Stimulated activated CD8-positive, alpha-beta memory T cell treated with anti-CD3 and anti-CD28 coated beads, Interleukin-4, amount 100 ng/mL, for 24 hours (primary cell): Measurements from ENCODE around the gene NUP50.
"Not testable (repeated sequence)": the region's sequence is repeated elsewhere in the genome, so short reads cannot be mapped to it uniquely, and the experiment has no call there.

Source experiments
- DNase-seq: peaks from one replicate; pipeline ENCODE4 v3.0.0-alpha.2; 2020; ENCODE audit warnings: low read depth

The NUP50 gene

GRCh38 chr22:45162531-45162930 lies 1.2 kb upstream of the NUP50 start:
- no peak for DNase-seq

GRCh38 chr22:45163099-45163450 lies 650 bp upstream of the NUP50 start:
- DNase-seq: no peak

GRCh38 chr22:45164270-45165088 lies 754 bp downstream of the NUP50 start:
- DNase-seq: peak; percentile 28

GRCh38 chr22:45166932-45167331 lies 3.2 kb downstream of the NUP50 start:
- no peak for DNase-seq

GRCh38 chr22:45169591-45170466 lies 6.1 kb downstream of the NUP50 start:
- no peak for DNase-seq

- DNase-seq: no peak
These were observed 8.1 kb downstream of the NUP50 start for GRCh38 chr22:45171830-45172229.

- no peak for DNase-seq
These were observed 9.3 kb downstream of the NUP50 start for GRCh38 chr22:45172881-45173585.

GRCh38 chr22:45179276-45180049 lies 15.7 kb downstream of the NUP50 start:
- no peak for DNase-seq

- DNase-seq: no peak
These were observed 16.5 kb downstream of the NUP50 start for GRCh38 chr22:45180146-45180679.

- no peak for DNase-seq
These were observed 17.5 kb downstream of the NUP50 start for GRCh38 chr22:45181240-45181639.

GRCh38 chr22:45181766-45182165 lies 18.0 kb downstream of the NUP50 start:
- no peak for DNase-seq

GRCh38 chr22:45183974-45184373 lies 20.2 kb downstream of the NUP50 start:
- no peak for DNase-seq

- DNase-seq: no peak
These were observed 22.2 kb downstream of the NUP50 start for GRCh38 chr22:45185718-45186514.

GRCh38 chr22:45187891-45188290 lies 24.2 kb downstream of the NUP50 start:
- DNase-seq: no peak

GRCh38 chr22:45188779-45189178 lies 25.1 kb downstream of the NUP50 start:
- DNase-seq: no peak

- DNase-seq: no peak
These were observed 26.6 kb downstream of the NUP50 start for GRCh38 chr22:45190202-45190872.

GRCh38 chr22:45191746-45192145 lies 28.0 kb downstream of the NUP50 start:
- DNase-seq: not testable (repeated sequence)

GRCh38 chr22:45192701-45193187 lies 29.0 kb downstream of the NUP50 start:
- DNase-seq: no peak

- no peak for DNase-seq
These were observed 31.0 kb downstream of the NUP50 start for GRCh38 chr22:45194686-45195085.

- DNase-seq: no peak
These were observed 31.9 kb downstream of the NUP50 start for GRCh38 chr22:45195616-45196015.
